Measurements from ENCODE around the gene TXLNB. TPM values are rescaled to one million over a fixed set of nuclear protein-coding genes. Genes with fewer than 3 reads are reported as not detected.
"Not testable (repeated sequence)": the region's sequence is repeated elsewhere in the genome, so short reads cannot be mapped to it uniquely, and the experiment has no call there.

TXLNB gene
- total RNA-seq, 3 donors from 2014 or later (not counting 1 experiment from before 2014, with no cell fraction given): 0.24 to 0.93 (median 0.50) TPM

DNA sequence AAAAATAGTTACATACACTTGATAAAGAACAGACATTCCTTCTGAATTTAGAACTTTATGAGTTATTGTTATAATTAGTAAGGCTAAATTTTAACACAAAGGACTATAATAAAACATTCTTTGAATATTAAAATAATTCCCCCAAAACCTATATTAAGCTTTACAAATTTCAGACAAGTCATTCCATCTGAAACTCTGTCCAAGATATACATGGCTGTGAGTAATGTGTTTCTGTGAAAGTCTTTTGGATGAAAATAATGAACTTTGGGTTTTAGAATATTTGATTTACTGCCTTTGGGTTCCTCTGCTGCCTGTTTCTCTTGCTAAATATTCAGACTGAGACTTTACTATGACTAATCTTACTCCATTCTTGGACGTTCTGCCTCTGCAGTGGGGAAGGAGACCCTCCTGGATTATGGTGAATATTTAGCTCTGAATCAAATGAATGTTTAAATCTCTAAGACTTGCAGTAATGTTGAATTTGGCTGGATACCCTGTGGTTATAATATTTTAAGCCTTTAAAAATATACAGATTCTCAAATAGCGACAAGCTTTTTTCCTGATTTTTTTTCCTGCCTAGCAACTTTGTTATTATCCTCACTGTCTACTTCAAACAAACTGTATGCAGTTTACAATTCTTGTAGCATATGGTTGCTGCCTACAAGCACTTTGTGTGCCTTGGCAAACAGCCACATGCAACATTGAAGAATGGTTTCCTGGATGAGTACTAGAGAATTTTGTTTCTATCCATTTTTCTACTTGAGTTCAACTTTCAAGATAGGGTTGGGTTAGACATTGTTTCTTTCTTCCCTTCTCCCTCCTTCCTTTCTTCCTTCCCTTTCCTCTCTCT is 51.4 kb downstream of the TXLNB start:
- Histone ChIP-seq H3K27ac (ENCODE audit: low read length) (no peak overlapping the region), H3K4me1 (ENCODE audit: control insufficient read depth, insufficient read depth, low read length) (no peaks in the 10 kb centered on the region), H3K9me3 (ENCODE audit: control insufficient read depth, insufficient read depth, low read length) (no peaks in the 10 kb centered on the region), H3K36me3 (ENCODE audit: control insufficient read depth, insufficient read depth, low read length) (no peaks in the 10 kb centered on the region), H3K4me3 (ENCODE audit: low read length) (no peak overlapping the region), H3K27me3 (ENCODE audit: control insufficient read depth, insufficient read depth, low read length) (no peaks in the 10 kb centered on the region)
- H3K27me3 Mint-ChIP-seq (ENCODE audit: low read depth in 2 of 2): no peaks in the 10 kb centered on the region
- H3K27ac Mint-ChIP-seq: no peak overlapping the region
- no peaks in the 10 kb centered on the region for H3K36me3 Mint-ChIP-seq
- intact Hi-C loops (cut with micrococcal nuclease): no loop called here
- no peak for DNase-seq
- 45% methylated on average over 2 of the region's 2 CpGs for WGBS (ENCODE audit: insufficient coverage)
- no peaks in the 10 kb centered on the region for H3K9me3 Mint-ChIP-seq
- no peak for ATAC-seq
- peaks cover 0 to 10% of the 10 kb centered on the region in 2 donors for H3K4me1 Mint-ChIP-seq
- no peak overlapping the region for H3K4me3 Mint-ChIP-seq
- TF ChIP-seq CTCF (IDR thresholded peaks at IDR 0.05): no peak

DNA sequence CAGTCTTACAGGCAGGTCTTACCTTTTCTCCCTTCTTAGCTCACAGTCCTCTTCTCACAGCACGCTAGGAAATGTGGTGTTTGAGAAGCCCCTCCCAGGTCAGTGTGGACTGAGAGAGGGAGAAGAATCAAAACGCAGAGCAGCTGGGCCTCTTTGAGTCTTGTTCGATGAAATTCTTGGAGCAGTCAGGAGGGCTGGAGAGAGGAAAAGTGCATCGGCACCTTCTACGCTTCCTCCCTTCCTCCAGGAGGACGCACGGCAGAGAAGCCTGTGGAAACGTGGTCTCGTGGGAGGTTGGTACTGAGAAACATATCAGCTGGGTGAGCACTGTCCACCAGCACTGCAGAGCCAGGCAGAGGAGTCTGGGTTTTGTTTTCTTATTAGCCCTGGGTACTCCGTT is 52.7 kb downstream of the TXLNB start:
- Mint-ChIP-seq H3K4me1 (no peaks in the 10 kb centered on the region), H3K27ac (no peak overlapping the region), H3K36me3 (no peaks in the 10 kb centered on the region), H3K9me3 (no peaks in the 10 kb centered on the region), H3K4me3 (no peak overlapping the region), H3K27me3 (ENCODE audit: low read depth in 2 of 2) (no peaks in the 10 kb centered on the region)
- no peaks in the 10 kb centered on the region for H3K4me1 ChIP-seq (ENCODE audit: control insufficient read depth, insufficient read depth, low read length)
- intact Hi-C loops (cut with micrococcal nuclease): no loop called here
- 96% methylated on average over 8 of the region's 10 CpGs for WGBS (ENCODE audit: insufficient coverage)
- no peaks in the 10 kb centered on the region for H3K9me3 ChIP-seq (ENCODE audit: control insufficient read depth, insufficient read depth, low read length)
- no peak overlapping the region for H3K4me3 ChIP-seq (ENCODE audit: low read length)
- DNase-seq: no peak
- H3K27ac ChIP-seq (ENCODE audit: low read length): no peak overlapping the region
- TF ChIP-seq CTCF (IDR thresholded peaks at IDR 0.05): no peak
- H3K27me3 ChIP-seq (ENCODE audit: control insufficient read depth, insufficient read depth, low read length): no peaks in the 10 kb centered on the region
- no peaks in the 10 kb centered on the region for H3K36me3 ChIP-seq (ENCODE audit: control insufficient read depth, insufficient read depth, low read length)
- no peak for ATAC-seq

GRCh38 chr6:139236105-139236504 is 55.7 kb downstream of the TXLNB start:
- Mint-ChIP-seq H3K27ac (no peak overlapping the region), H3K4me3 (no peak overlapping the region), H3K36me3 (no peaks in the 10 kb centered on the region), H3K4me1 (no peaks in the 10 kb centered on the region), H3K9me3 (no peaks in the 10 kb centered on the region), H3K27me3 (ENCODE audit: low read depth in 2 of 2) (no peaks in the 10 kb centered on the region)
- intact Hi-C loops (cut with micrococcal nuclease): no loop called here
- no peak overlapping the region for H3K27ac ChIP-seq (ENCODE audit: low read length)
- WGBS (ENCODE audit: insufficient coverage): 87% methylated on average over 5 of the region's 5 CpGs
- H3K36me3 ChIP-seq (ENCODE audit: control insufficient read depth, insufficient read depth, low read length): no peaks in the 10 kb centered on the region
- no peaks in the 10 kb centered on the region for H3K9me3 ChIP-seq (ENCODE audit: control insufficient read depth, insufficient read depth, low read length)
- H3K4me1 ChIP-seq (ENCODE audit: control insufficient read depth, insufficient read depth, low read length): no peaks in the 10 kb centered on the region
- no peak for TF ChIP-seq CTCF (IDR thresholded peaks at IDR 0.05)
- no peak overlapping the region for H3K4me3 ChIP-seq (ENCODE audit: low read length)
- ATAC-seq: no peak
- no peaks in the 10 kb centered on the region for H3K27me3 ChIP-seq (ENCODE audit: control insufficient read depth, insufficient read depth, low read length)
- DNase-seq: no peak

GRCh38 chr6:139235661-139236060 is 56.1 kb downstream of the TXLNB start:
- no peaks in the 10 kb centered on the region for H3K4me1 Mint-ChIP-seq
- no peak overlapping the region for H3K27ac ChIP-seq (ENCODE audit: low read length)
- no peaks in the 10 kb centered on the region for H3K27me3 Mint-ChIP-seq (ENCODE audit: low read depth in 2 of 2)
- ATAC-seq (no peak), DNase-seq (no peak)
- no peaks in the 10 kb centered on the region for H3K9me3 ChIP-seq (ENCODE audit: control insufficient read depth, insufficient read depth, low read length)
- no peaks in the 10 kb centered on the region for H3K36me3 ChIP-seq (ENCODE audit: control insufficient read depth, insufficient read depth, low read length)
- no peak overlapping the region for H3K27ac Mint-ChIP-seq
- no peak overlapping the region for H3K4me3 ChIP-seq (ENCODE audit: low read length)
- no peak overlapping the region for H3K4me3 Mint-ChIP-seq
- no peak for TF ChIP-seq CTCF (IDR thresholded peaks at IDR 0.05)
- WGBS (ENCODE audit: insufficient coverage): 97% methylated on average over 12 of the region's 12 CpGs
- H3K9me3 Mint-ChIP-seq: no peaks in the 10 kb centered on the region
- H3K36me3 Mint-ChIP-seq: no peaks in the 10 kb centered on the region
- no peaks in the 10 kb centered on the region for H3K4me1 ChIP-seq (ENCODE audit: control insufficient read depth, insufficient read depth, low read length)
- intact Hi-C loops (cut with micrococcal nuclease): no loop called here
- H3K27me3 ChIP-seq (ENCODE audit: control insufficient read depth, insufficient read depth, low read length): no peaks in the 10 kb centered on the region

GRCh38 chr6:139234193-139234592 is 57.6 kb downstream of the TXLNB start:
- H3K27ac ChIP-seq (ENCODE audit: low read length); intact Hi-C loops (cut with micrococcal nuclease); H3K36me3 ChIP-seq (ENCODE audit: control insufficient read depth, insufficient read depth, low read length); H3K4me1 ChIP-seq (ENCODE audit: control insufficient read depth, insufficient read depth, low read length); H3K4me3 Mint-ChIP-seq; H3K4me3 ChIP-seq (ENCODE audit: low read length); H3K27ac Mint-ChIP-seq; H3K9me3 Mint-ChIP-seq; ATAC-seq; DNase-seq; H3K4me1 Mint-ChIP-seq; H3K9me3 ChIP-seq (ENCODE audit: control insufficient read depth, insufficient read depth, low read length); H3K36me3 Mint-ChIP-seq; H3K27me3 Mint-ChIP-seq (ENCODE audit: low read depth in 2 of 2); H3K27me3 ChIP-seq (ENCODE audit: control insufficient read depth, insufficient read depth, low read length): not testable (repeated sequence)
- WGBS (ENCODE audit: insufficient coverage): 89% methylated on average over 2 of the region's 2 CpGs
